ENCODE results near the gene TMEM203.
A peak's percentile ranks its signal among the peaks of the same experiment; 100 is the strongest.

The TMEM203 gene

DNA sequence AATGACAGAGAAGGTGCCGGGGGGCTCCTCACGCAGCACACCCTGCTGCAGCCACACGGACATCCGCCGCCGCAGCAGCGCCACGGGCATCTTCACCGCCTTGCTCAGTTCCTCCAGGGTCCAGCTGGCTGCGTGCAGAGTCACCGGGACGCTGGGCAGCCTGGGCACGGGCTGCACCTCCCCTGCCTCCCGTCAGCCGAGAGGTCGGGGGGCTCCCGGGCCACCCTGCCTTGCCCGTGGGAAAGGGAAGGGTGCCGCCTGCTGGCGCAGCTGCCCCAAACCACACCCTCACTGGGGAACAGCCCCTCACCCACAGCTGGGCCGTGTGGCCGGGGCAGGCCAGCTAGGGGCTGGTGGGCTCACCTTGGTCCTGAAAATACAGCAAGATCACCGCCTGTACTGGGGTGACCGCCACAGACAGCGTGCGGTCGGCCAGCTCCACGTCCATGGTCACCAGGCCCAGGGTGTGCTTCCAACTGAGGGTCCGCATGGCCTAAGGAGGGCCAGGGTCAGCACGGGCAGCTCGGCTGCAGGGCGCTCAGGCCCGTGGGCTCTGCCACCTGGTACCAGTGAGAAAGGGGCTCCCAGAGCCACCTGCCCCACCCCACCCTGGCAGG, 30.0 kb downstream of the TMEM203 start:
- Histone ChIP-seq H3K9me3 (ENCODE audit: low read length) (no peaks in the 10 kb centered on the region), H3K4me3 (ENCODE audit: low read length) (no peak overlapping the region), H3K27me3 (ENCODE audit: insufficient read depth, low read length) (peaks cover 15% of the 10 kb centered on the region), H3K36me3 (ENCODE audit: insufficient read depth, low read length) (peaks cover 13% of the 10 kb centered on the region), H3K4me1 (ENCODE audit: insufficient read depth, low read length) (no peaks in the 10 kb centered on the region), H2AFZ (ENCODE audit: low read depth, low read length) (no peak overlapping the region)

DNA sequence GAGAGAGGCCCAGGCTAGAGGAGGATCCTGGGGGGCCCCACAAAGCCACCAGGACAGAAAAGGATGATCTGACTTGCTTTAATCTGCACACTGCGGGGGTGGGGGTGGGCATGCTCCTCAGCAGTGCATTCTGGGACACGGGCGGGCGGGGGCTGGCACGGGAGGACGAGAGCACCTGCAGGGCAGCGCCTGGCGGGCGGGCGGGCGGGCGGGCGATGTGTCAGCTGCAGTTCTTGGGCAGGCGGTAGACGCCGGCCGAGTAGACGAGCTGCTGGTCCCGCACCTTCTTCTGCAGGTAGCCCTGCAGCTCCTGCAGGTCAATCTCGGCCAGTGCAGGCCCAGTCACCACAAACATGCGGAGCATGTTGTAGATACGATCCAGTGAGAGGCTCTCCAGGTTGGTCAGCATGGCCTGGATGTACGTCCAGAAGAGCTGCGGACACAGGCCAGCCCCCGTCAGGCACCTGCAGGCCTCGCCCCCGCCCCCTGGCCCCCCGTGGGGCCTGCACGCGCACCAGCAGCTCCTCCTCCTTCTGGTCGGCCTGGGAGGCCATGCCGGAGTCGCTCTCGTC, 30.6 kb downstream of the TMEM203 start:
- H3K27me3 ChIP-seq (ENCODE audit: insufficient read depth, low read length) = peaks cover 22% of the 10 kb centered on the region
- H2AFZ ChIP-seq (ENCODE audit: low read depth, low read length) = no peak overlapping the region
- H3K9me3 ChIP-seq (ENCODE audit: low read length) = no peaks in the 10 kb centered on the region
- no peak overlapping the region for H3K4me3 ChIP-seq (ENCODE audit: low read length)
- peaks cover 2% of the 10 kb centered on the region for H3K4me1 ChIP-seq (ENCODE audit: insufficient read depth, low read length)
- peaks cover 13% of the 10 kb centered on the region for H3K36me3 ChIP-seq (ENCODE audit: insufficient read depth, low read length)

DNA sequence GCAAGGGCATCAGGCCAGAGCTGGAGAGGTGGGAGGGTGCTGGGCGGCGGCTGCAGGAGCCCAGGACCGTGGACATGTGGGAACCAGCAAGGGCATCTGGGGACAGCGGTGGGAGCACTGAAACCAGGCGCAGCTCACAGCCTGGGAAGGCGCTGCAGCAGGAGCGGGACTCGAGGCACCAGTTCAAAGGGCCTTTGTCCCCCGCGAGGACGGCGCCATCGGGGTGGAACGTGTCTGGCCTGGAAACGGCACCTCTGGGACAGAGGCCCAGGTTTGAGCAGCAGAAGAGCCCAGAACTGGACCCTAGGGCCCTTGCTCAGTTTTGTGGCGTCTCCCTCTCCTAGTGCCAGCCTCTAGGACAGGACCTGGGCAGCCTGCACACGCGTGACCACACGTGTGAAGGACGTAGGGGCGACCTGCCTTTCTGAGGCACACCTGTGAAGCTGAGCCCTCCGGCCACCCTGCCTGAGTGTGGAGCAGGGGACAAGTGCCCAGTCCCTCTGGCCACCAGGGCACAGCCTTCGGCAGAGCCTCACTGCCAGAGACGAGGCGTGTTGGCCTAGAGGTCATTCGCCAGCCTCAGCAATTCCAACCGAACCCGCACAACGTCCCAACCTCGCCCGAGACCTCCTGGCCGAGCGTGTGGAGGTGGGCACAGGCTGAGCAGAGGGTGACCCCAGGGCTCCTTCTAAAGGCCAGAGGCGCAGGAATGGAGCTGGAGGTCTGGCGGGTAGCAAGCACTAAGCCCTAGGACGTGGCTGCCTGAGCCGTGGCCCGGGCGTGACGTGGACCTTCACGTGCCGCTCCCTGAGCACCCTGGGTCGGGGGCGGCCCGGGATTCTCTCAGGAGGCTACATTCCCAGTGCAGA, 31.4 kb downstream of the TMEM203 start:
- H3K36me3 ChIP-seq (ENCODE audit: insufficient read depth, low read length) = peaks cover 8% of the 10 kb centered on the region
- H3K4me1 ChIP-seq (ENCODE audit: insufficient read depth, low read length) = peaks cover 9% of the 10 kb centered on the region
- no peaks in the 10 kb centered on the region for H3K9me3 ChIP-seq (ENCODE audit: low read length)
- peaks cover 27% of the 10 kb centered on the region for H3K27me3 ChIP-seq (ENCODE audit: insufficient read depth, low read length)
- H3K4me3 ChIP-seq (ENCODE audit: low read length) = no peak overlapping the region
- no peak overlapping the region for H2AFZ ChIP-seq (ENCODE audit: low read depth, low read length)

DNA sequence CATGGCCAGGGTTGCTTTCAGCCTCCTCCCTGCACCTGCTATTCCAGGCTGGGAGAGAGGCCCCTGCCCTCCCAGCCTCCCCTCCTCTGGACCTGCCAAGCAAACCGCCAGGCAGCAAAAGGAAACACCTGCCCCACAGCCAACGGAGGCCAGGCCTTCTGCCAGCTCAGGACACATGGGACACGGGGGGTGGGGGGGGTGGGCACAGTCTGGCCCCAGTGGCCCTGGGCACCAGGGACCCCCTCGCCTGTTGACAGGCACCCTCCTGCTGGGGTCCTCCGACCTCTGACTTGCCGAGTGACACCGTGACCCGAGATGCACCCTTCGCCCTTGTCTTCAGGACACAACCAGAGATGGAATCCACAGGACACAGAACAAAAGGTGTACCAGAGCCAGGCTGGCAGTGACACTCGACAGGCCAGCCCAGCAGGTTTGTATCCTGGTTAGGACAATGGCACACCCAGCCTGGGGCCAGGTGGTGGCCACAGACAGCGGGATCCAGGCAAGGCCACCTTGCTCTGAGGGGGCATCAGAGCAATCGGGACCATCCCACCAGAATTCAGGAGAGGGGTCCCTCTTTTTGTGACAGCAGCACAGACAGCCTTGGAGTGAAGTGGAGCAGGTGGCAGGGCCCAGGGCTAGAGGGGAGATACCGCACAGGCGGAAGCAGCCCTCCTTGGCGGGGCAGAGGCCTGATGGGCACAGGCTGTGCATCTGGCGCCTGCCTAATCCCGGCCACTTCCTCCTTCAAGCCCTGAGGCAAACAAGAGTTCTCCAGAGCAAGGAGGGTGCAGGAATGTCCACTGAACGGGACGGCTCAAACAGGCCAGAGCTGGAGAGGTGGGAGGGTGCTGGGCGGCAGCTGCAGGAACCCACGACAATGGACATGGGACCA, 32.3 kb downstream of the TMEM203 start:
- Histone ChIP-seq H3K36me3 (ENCODE audit: insufficient read depth, low read length) (peaks cover 4% of the 10 kb centered on the region), H3K4me1 (ENCODE audit: insufficient read depth, low read length) (peaks cover 15% of the 10 kb centered on the region), H3K27me3 (ENCODE audit: insufficient read depth, low read length) (peaks cover 31% of the 10 kb centered on the region), H3K4me3 (ENCODE audit: low read length) (no peak overlapping the region), H2AFZ (ENCODE audit: low read depth, low read length) (no peak overlapping the region), H3K9me3 (ENCODE audit: low read length) (no peaks in the 10 kb centered on the region)

DNA sequence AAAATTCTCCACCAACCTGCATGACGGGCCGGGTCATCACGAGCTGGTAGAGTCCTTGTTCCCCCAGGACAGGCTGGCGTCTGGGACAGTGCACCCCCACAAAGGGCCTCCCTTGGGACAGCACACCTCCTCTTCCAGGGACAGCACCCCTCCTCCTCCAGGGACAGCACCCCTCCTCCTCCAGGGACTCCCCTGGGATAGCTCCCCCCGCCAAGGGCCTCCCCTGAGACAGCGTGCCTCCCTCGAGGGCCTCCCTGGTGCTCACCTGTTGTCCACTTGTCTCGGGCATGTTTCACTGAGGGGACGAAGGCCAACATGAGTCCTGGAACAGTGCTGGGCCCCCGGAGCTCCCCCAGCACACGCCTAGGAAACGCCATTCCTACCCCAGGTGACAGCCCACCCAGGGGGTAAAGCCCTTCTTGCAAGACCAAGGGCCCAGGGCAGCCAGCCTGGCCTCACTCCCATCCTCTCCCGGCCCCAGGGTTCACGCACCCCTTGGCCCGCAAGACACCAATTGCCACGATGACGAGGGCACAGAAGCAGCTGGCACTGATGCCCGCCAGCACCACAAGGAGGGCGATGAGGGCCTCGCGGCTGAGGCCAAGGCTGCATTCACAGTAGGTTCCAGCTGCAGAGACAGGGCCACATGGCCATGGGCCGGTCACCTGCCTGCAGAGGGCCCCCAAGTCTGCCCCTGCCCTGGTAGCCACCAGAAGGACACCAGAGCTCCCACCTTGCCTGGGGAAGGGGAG, 34.1 kb downstream of the TMEM203 start:
- H3K27me3 ChIP-seq (ENCODE audit: insufficient read depth, low read length) = peaks cover 45% of the 10 kb centered on the region
- H3K9me3 ChIP-seq (ENCODE audit: low read length) = no peaks in the 10 kb centered on the region
- H2AFZ ChIP-seq (ENCODE audit: low read depth, low read length) = no peak overlapping the region
- no peaks in the 10 kb centered on the region for H3K36me3 ChIP-seq (ENCODE audit: insufficient read depth, low read length)
- peaks cover 31% of the 10 kb centered on the region for H3K4me1 ChIP-seq (ENCODE audit: insufficient read depth, low read length)
- H3K4me3 ChIP-seq (ENCODE audit: low read length) = no peak overlapping the region

DNA sequence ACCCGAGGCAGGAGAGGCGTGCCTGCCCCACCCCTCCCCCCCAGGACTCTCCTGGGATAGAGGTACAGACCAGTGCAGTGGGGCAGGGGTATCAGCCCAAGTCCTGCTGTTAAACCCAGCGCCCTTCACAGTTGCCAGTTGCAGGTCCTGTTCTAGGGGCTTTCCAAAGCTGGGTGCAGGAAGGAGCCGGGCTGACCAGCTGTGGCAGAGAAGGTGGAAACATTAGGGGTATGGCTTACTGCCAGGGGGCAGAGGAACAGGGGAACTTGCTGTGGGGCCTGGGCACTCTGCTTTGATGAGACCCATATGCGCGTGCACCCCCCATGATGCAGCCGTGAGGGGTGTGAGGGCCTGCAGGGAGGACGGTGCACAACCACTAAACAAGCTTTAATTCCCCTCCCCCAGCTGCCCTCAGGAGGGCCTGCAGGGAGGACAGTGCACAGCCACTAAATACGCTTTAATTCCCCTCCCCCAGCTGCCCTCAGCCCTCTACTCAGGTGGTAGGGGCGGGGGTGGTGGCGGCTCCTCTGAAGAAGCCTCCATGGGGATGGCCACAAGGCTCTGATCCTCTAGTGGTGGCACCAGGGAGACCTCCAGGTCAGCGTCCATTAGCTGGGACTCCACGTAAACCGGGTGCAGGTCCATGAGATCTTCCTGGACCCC, 34.8 kb downstream of the TMEM203 start:
- Histone ChIP-seq H2AFZ (ENCODE audit: low read depth, low read length) (no peak overlapping the region), H3K4me3 (ENCODE audit: low read length) (no peak overlapping the region), H3K27me3 (ENCODE audit: insufficient read depth, low read length) (peaks cover 52% of the 10 kb centered on the region)

GRCh38 chr9:137169896-137170358, 35.5 kb downstream of the TMEM203 start, which contains the start of gene LRRC26:
Gene LRRC26 (minus strand): TSS chr9:137170051. CDS start chr9:137169943, 108 bp downstream.
- Histone ChIP-seq H3K4me3 (ENCODE audit: low read length) (peak within 1 kb of the TSS; percentile 49), H3K4me1 (ENCODE audit: insufficient read depth, low read length) (peaks cover 33% of the 10 kb centered on the region), H3K36me3 (ENCODE audit: insufficient read depth, low read length) (no peaks in the 10 kb centered on the region), H3K27me3 (ENCODE audit: insufficient read depth, low read length) (peaks cover 59% of the 10 kb centered on the region), H2AFZ (ENCODE audit: low read depth, low read length) (peak within 1 kb of the TSS; percentile 24), H3K9me3 (ENCODE audit: low read length) (no peaks in the 10 kb centered on the region)

More for the DNA sequence above, 34.8 kb downstream of the TMEM203 start:
- Histone ChIP-seq H3K9me3 (ENCODE audit: low read length) (no peaks in the 10 kb centered on the region), H3K4me1 (ENCODE audit: insufficient read depth, low read length) (peaks cover 32% of the 10 kb centered on the region), H3K36me3 (ENCODE audit: insufficient read depth, low read length) (no peaks in the 10 kb centered on the region)

GRCh38 chr9:137168904-137169856, 36.3 kb downstream of the TMEM203 start:
- Histone ChIP-seq H3K27me3 (ENCODE audit: insufficient read depth, low read length) (peaks cover 66% of the 10 kb centered on the region), H3K4me3 (ENCODE audit: low read length) (peak overlapping the region; percentile 49), H3K4me1 (ENCODE audit: insufficient read depth, low read length) (peaks cover 38% of the 10 kb centered on the region), H3K36me3 (ENCODE audit: insufficient read depth, low read length) (no peaks in the 10 kb centered on the region), H2AFZ (ENCODE audit: low read depth, low read length) (peak overlapping the region; percentile 24), H3K9me3 (ENCODE audit: low read length) (no peaks in the 10 kb centered on the region)

DNA sequence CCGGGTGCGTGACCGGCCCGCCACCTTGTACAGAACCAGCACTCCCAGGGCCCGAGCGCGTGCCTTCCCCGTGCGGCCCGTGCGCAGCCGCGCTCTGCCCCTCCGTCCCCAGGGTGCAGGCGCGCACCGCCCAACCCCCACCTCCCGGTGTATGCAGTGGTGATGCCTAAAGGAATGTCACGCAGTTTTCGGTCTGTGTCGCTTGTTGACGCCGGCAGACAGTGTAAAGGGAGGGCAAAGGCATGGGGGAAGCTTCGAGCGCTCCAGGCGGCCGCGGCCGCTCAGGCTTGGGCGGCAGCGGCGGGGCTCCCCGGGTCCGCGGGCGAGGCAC, 36.9 kb downstream of the TMEM203 start:
- Histone ChIP-seq H3K36me3 (ENCODE audit: insufficient read depth, low read length) (no peaks in the 10 kb centered on the region), H3K9me3 (ENCODE audit: low read length) (no peaks in the 10 kb centered on the region), H3K4me3 (ENCODE audit: low read length) (peak overlapping the region; percentile 49), H2AFZ (ENCODE audit: low read depth, low read length) (peak overlapping the region; percentile 24), H3K27me3 (ENCODE audit: insufficient read depth, low read length) (peaks cover 73% of the 10 kb centered on the region), H3K4me1 (ENCODE audit: insufficient read depth, low read length) (peaks cover 38% of the 10 kb centered on the region)

DNA sequence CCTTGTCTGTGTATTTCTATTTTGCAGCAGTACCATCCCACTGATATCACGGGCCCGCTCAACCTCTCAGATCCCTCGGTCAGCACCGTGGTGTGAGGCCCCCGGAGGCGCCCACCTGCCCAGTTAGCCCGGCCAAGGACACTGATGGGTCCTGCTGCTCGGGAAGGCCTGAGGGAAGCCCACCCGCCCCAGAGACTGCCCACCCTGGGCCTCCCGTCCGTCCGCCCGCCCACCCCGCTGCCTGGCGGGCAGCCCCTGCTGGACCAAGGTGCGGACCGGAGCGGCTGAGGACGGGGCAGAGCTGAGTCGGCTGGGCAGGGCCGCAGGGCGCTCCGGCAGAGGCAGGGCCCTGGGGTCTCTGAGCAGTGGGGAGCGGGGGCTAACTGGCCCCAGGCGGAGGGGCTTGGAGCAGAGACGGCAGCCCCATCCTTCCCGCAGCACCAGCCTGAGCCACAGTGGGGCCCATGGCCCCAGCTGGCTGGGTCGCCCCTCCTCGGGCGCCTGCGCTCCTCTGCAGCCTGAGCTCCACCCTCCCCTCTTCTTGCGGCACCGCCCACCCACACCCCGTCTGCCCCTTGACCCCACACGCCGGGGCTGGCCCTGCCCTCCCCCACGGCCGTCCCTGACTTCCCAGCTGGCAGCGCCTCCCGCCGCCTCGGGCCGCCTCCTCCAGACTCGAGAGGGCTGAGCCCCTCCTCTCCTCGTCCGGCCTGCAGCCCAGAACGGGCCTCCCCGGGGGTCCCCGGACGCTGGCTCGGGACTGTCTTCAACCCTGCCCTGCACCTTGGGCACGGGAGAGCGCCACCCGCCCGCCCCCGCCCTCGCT, 37.5 kb downstream of the TMEM203 start:
- Histone ChIP-seq H3K36me3 (ENCODE audit: insufficient read depth, low read length) (no peaks in the 10 kb centered on the region), H3K4me1 (ENCODE audit: insufficient read depth, low read length) (peaks cover 38% of the 10 kb centered on the region), H3K27me3 (ENCODE audit: insufficient read depth, low read length) (peaks cover 78% of the 10 kb centered on the region), H2AFZ (ENCODE audit: low read depth, low read length) (no peak overlapping the region), H3K9me3 (ENCODE audit: low read length) (no peaks in the 10 kb centered on the region), H3K4me3 (ENCODE audit: low read length) (peak overlapping the region; percentile 49)
